Fibroblast of the aortic adventitia (primary cell): ENCODE data around the gene RGS7. TPM values are rescaled to one million over a fixed set of nuclear protein-coding genes. Genes with fewer than 3 reads are reported as not detected.

ENCODE experiments used
- DNase-seq: peaks from one replicate; pipeline ENCODE4 v3.0.0-alpha.2; 2010; ENCODE audit warnings: low read depth
- H3K4me3 ChIP-seq: 2 replicates; pipeline ENCODE4 v1.5.1; 2011; ENCODE audit warnings: low read depth, mild to moderate bottlenecking, control low read depth, low read length, moderate library complexity
- total RNA-seq: library from RNA; depleted of rRNA; stranded (reverse); fragments of >200 nt; gene quantifications from 2 replicates; pipeline ENCODE4 v1.2.3, GENCODE V29; 2012; ENCODE audit warnings: low replicate concordance
- TF ChIP-seq, protein P1 (sequence below): IDR thresholded peaks from 2 replicates; pipeline ENCODE4 v1.5.1; 2011; ENCODE audit warnings: mild to moderate bottlenecking, low read length, control low read depth, inconsistent platforms; ENCODE audit not compliant: insufficient read depth

Gene RGS7
- total RNA-seq, 1 donor = 0.63 TPM

DNA sequence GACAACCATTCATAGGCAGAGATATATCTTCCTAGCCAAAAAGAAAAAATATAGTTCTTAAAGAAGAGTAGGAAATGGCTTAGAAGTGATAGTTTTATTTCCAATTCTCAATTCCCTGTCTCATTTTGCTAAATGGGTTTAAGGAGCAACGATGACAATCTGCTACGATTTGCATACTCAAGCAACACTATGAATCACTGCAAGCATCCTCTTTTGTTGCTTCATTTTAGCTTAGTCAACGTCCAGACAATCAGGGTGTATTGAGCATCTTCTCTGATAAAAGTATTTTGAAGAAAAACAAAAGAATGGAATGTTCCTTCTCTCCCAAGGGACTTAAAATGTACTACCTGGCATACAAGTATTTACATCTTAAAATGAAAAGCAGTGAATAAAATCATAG is 80.6 kb downstream of the RGS7 start:
- no peak for DNase-seq
- no peak overlapping the region for H3K4me3 ChIP-seq
- TF ChIP-seq, protein P1, sequence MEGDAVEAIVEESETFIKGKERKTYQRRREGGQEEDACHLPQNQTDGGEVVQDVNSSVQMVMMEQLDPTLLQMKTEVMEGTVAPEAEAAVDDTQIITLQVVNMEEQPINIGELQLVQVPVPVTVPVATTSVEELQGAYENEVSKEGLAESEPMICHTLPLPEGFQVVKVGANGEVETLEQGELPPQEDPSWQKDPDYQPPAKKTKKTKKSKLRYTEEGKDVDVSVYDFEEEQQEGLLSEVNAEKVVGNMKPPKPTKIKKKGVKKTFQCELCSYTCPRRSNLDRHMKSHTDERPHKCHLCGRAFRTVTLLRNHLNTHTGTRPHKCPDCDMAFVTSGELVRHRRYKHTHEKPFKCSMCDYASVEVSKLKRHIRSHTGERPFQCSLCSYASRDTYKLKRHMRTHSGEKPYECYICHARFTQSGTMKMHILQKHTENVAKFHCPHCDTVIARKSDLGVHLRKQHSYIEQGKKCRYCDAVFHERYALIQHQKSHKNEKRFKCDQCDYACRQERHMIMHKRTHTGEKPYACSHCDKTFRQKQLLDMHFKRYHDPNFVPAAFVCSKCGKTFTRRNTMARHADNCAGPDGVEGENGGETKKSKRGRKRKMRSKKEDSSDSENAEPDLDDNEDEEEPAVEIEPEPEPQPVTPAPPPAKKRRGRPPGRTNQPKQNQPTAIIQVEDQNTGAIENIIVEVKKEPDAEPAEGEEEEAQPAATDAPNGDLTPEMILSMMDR = no peak

DNA sequence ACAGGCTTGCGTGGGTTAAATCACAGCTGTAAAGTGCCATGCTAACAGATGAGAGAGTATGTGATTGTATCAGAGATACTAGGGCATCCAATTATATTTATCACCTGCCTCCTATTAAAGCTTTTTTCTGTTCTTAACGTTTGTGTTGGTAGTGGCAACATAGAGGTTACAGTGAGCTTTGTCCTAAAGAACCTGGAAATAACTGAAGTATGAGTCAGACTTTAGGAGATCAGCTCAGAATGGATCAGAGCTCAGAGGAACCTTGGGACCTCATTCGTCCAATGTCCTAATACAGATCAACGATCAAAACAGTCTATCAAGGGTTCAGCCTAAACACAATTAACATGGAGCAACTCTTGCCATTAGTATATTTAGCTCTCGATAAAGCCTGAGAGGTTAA is 81.0 kb downstream of the RGS7 start:
- TF ChIP-seq, protein P1 = no peak
- H3K4me3 ChIP-seq = no peak overlapping the region
- no peak for DNase-seq

- H3K4me3 ChIP-seq = no peak overlapping the region
- TF ChIP-seq, protein P1 = no peak
- DNase-seq = no peak
Observed at GRCh38 chr1:241275226-241275625, 81.8 kb downstream of the RGS7 start.

DNA sequence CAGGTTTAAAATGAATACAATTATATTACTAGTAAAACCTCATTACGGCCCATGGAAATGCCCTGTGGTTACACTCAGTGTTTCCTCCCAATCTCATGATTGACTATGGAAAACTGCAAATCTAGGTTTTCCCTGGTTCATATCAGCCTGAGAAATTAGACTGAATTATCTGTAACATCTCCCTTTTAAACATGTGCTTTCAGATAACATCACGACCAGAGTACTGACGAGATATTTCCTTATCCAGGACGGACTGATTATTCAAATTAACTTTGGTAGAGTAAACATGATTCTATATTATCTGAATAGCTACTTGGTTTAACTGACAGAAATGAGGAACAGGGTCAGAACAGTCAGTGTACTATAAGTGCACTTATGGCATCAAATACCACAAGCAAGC is 82.3 kb downstream of the RGS7 start:
- H3K4me3 ChIP-seq = no peak overlapping the region
- no peak for DNase-seq
- TF ChIP-seq, protein P1 = no peak

GRCh38 chr1:241272828-241273227 is 84.2 kb downstream of the RGS7 start:
- H3K4me3 ChIP-seq = no peak overlapping the region
- TF ChIP-seq, protein P1 = no peak
- no peak for DNase-seq

DNA sequence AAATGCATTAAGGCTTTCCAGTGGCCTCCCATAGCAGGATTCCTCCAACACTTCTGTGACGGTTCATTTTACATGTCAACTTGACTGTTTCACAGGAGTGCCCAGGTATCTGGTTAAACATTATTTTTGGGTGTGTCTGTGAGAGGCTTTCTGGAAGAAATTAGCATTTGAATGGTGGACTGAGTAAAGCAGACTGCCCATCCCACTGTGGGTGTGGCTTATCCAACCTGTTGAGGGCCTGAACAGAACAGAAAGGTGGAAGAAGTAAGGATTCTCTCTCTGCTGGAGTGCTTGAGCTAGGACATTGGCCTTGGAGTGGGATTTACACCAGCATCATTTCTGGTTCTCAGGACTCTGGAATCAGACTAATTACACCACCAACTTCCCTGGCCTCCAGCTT is 85.6 kb downstream of the RGS7 start:
- H3K4me3 ChIP-seq = no peak overlapping the region
- TF ChIP-seq, protein P1 = no peak
- no peak for DNase-seq

- TF ChIP-seq, protein P1 = no peak
- DNase-seq = no peak
- H3K4me3 ChIP-seq = no peak overlapping the region
Observed at GRCh38 chr1:241270016-241270415, 87.0 kb downstream of the RGS7 start.
